ENCODE measurements around the gene MRPL11. TPM values are rescaled to one million over a fixed set of nuclear protein-coding genes. Genes with fewer than 3 reads are reported as not detected.

The MRPL11 gene
- total RNA-seq, 1 donor from 2014 or later: 96.2 TPM

- TF ChIP-seq CTCF (IDR thresholded peaks at IDR 0.05): no peak
- Histone ChIP-seq H3K27ac (no peak overlapping the region), H3K9me3 (no peaks in the 10 kb centered on the region), H3K4me3 (no peak overlapping the region), H3K4me1 (peaks cover 10 to 14% of the 10 kb centered on the region in 2 donors), H3K27me3 (no peaks in the 10 kb centered on the region), H3K36me3 (peaks cover 24 to 38% of the 10 kb centered on the region in 2 donors)
- intact Hi-C loops (cut with DNase I): no loop called here
- no peak for DNase-seq (ENCODE audit: low spot score in 2 of 2)
Measured at GRCh38 chr11:66470015-66470414, 31.4 kb upstream of the MRPL11 start.

- Histone ChIP-seq H3K27ac (no peak overlapping the region), H3K9me3 (no peaks in the 10 kb centered on the region), H3K4me3 (no peak overlapping the region), H3K4me1 (peaks cover 10 to 14% of the 10 kb centered on the region in 2 donors), H3K36me3 (peaks cover 24 to 35% of the 10 kb centered on the region in 2 donors), H3K27me3 (no peaks in the 10 kb centered on the region)
- intact Hi-C loops (cut with DNase I): loop anchor here (5.0 kb wide), 1 partner anchor 373 kb away; the partner anchor contains the start of gene RCE1
- no peak for DNase-seq (ENCODE audit: low spot score in 2 of 2)
- no peak for TF ChIP-seq CTCF (IDR thresholded peaks at IDR 0.05)
Measured at GRCh38 chr11:66469441-66469840, 30.8 kb upstream of the MRPL11 start.

- intact Hi-C loops (cut with DNase I): loop anchor here (5.0 kb wide), 1 partner anchor 374 kb away; the partner anchor contains the start of gene RCE1
- Histone ChIP-seq H3K27me3 (no peaks in the 10 kb centered on the region), H3K4me1 (peaks cover 10 to 14% of the 10 kb centered on the region in 2 donors), H3K4me3 (no peak overlapping the region), H3K36me3 (peaks cover 23 to 28% of the 10 kb centered on the region in 2 donors), H3K9me3 (no peaks in the 10 kb centered on the region), H3K27ac (no peak overlapping the region)
- TF ChIP-seq CTCF (IDR thresholded peaks at IDR 0.05): no peak
- no peak for DNase-seq (ENCODE audit: low spot score in 2 of 2)
Measured at GRCh38 chr11:66468691-66469090, 30.0 kb upstream of the MRPL11 start.

GRCh38 chr11:66467756-66468155, 29.1 kb upstream of the MRPL11 start:
- no peaks in the 10 kb centered on the region for H3K27me3 ChIP-seq
- intact Hi-C loops (cut with DNase I): loop anchor here (2.0 to 5.0 kb wide), 3 partner anchors 29 to 375 kb away; partner anchors contain the start of genes MRPL11 and RCE1
- peak in 1 of 2 donors; percentile 73 for DNase-seq (ENCODE audit: low spot score in 2 of 2)
- no peak for TF ChIP-seq CTCF (IDR thresholded peaks at IDR 0.05)
- H3K27ac ChIP-seq: no peak overlapping the region
- peaks cover 14 to 19% of the 10 kb centered on the region in 2 donors for H3K36me3 ChIP-seq
- H3K4me3 ChIP-seq: peak overlapping the region; percentile 77 to 92
- H3K9me3 ChIP-seq: no peaks in the 10 kb centered on the region
- peaks cover 10 to 14% of the 10 kb centered on the region in 2 donors for H3K4me1 ChIP-seq

- no peaks in the 10 kb centered on the region for H3K27me3 ChIP-seq
- DNase-seq (ENCODE audit: low spot score in 2 of 2): peak in 1 of 2 donors; percentile 69
- intact Hi-C loops (cut with DNase I): loop anchor here (2.0 to 5.0 kb wide), 3 partner anchors 28 to 375 kb away; partner anchors contain the start of genes MRPL11 and RCE1
- no peaks in the 10 kb centered on the region for H3K9me3 ChIP-seq
- peak overlapping the region; percentile 77 to 92 for H3K4me3 ChIP-seq
- peaks cover 8 to 12% of the 10 kb centered on the region in 2 donors for H3K36me3 ChIP-seq
- H3K27ac ChIP-seq: peak overlapping the region in 1 of 2 donors; percentile 54
- peak; percentile 28 to 55 (median 29) for TF ChIP-seq CTCF (IDR thresholded peaks at IDR 0.05)
- H3K4me1 ChIP-seq: peaks cover 10 to 14% of the 10 kb centered on the region in 2 donors
Measured at GRCh38 chr11:66467034-66467659, 28.5 kb upstream of the MRPL11 start.

Data from ascending aorta (tissue), 2 donors.